PFSK-1 (cell line): ENCODE measurements around the gene ATG2B.

Source experiments
- FOXP2 ChIP-seq: optimal IDR thresholded peaks from 2 replicates; pipeline ENCODE3; 2011; ENCODE audit warnings: borderline replicate concordance, control low read depth, inconsistent platforms; ENCODE audit not compliant: insufficient read depth; ENCODE audit errors: extremely low read length, extremely low read depth
- POLR2AphosphoS5 ChIP-seq: IDR thresholded peaks from 2 replicates; pipeline ENCODE4 v1.6.1; 2012; ENCODE audit warnings: low read depth, mild to moderate bottlenecking, control low read depth, low read length, moderate library complexity
- SIN3A ChIP-seq: IDR thresholded peaks from 2 replicates; pipeline ENCODE4 v1.6.1; 2012; ENCODE audit warnings: mild to moderate bottlenecking, low read length, moderate library complexity, borderline replicate concordance; ENCODE audit not compliant: insufficient read depth
- TAF1 ChIP-seq: IDR thresholded peaks from 2 replicates; pipeline ENCODE4 v1.6.1; 2012; ENCODE audit warnings: low read length, control low read depth, borderline replicate concordance; ENCODE audit not compliant: insufficient read depth
- TF ChIP-seq, protein P1 (sequence below), 2 experiments: IDR thresholded peaks; 2 replicates each; pipeline versions ENCODE4 v1.6.1 to v1.8.0; 2011 to 2012; ENCODE audit warnings: low read depth in 2 of 2, low read length in 2 of 2, control low read depth in 1 of 2, inconsistent platforms in 1 of 2, mild to moderate bottlenecking in 1 of 2, moderate library complexity in 1 of 2; ENCODE audit not compliant: insufficient read depth in 1 of 2

Gene ATG2B

DNA sequence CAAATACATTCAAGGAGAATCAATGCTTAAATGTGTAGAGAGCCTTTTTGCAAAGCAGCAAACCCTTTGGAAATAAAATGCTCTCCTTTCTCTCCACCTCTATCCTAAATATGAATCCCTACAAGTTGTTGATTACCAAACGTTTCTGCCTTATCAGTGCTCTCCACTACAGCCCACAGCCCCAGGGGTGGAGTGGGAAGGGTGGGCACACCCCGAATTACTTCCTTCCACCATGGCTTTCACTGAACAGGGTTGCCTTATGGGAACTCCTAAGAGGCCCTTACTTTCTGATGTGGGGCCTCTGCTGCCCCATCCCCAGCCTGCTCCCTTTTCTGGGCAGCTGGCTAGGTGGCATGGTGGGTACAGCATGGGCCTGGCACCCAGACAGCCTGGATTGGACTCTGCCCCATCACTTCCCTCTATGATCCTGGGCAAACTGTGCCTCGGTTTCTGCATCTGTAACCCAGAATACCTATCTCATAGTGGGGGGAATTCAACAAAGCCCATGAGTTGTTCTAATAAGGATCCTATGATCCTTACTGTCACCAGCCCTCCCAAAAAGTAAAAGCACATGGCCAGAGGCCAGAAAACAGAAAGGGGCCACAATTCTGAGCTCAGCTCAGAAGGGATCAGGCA, 44.9 kb upstream of the ATG2B start:
- TF ChIP-seq POLR2AphosphoS5 (no peak), FOXP2 (no peak), TAF1 (no peak), SIN3A (no peak)
- TF ChIP-seq, protein P1, sequence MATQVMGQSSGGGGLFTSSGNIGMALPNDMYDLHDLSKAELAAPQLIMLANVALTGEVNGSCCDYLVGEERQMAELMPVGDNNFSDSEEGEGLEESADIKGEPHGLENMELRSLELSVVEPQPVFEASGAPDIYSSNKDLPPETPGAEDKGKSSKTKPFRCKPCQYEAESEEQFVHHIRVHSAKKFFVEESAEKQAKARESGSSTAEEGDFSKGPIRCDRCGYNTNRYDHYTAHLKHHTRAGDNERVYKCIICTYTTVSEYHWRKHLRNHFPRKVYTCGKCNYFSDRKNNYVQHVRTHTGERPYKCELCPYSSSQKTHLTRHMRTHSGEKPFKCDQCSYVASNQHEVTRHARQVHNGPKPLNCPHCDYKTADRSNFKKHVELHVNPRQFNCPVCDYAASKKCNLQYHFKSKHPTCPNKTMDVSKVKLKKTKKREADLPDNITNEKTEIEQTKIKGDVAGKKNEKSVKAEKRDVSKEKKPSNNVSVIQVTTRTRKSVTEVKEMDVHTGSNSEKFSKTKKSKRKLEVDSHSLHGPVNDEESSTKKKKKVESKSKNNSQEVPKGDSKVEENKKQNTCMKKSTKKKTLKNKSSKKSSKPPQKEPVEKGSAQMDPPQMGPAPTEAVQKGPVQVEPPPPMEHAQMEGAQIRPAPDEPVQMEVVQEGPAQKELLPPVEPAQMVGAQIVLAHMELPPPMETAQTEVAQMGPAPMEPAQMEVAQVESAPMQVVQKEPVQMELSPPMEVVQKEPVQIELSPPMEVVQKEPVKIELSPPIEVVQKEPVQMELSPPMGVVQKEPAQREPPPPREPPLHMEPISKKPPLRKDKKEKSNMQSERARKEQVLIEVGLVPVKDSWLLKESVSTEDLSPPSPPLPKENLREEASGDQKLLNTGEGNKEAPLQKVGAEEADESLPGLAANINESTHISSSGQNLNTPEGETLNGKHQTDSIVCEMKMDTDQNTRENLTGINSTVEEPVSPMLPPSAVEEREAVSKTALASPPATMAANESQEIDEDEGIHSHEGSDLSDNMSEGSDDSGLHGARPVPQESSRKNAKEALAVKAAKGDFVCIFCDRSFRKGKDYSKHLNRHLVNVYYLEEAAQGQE (IDR thresholded peaks at IDR 0.05; ENCODE audit: insufficient read depth in 1 of 2, low read depth in 2 of 2, low read length in 2 of 2) = no peak

DNA sequence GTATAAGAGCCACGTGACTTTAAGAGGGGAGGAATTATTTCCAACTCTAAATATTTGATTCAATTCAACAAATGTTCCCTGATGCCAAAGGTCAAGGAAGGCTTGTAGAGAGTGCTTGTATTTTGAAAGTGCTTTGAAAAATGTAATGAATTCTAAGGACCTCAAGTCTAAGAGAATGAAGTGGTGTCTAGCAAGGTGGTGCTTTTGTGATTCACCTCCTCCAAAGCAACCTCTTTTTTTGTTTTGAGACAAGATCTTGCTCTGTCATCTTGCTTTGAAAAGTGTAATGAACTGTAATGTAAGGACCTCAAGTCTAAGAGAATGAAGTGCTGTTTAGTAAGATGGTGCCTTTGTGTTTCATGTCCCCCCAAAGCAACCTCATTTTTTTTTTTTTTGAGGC, 42.5 kb upstream of the ATG2B start:
- TF ChIP-seq TAF1 (no peak), SIN3A (no peak), POLR2AphosphoS5 (no peak), FOXP2 (no peak)
- TF ChIP-seq, protein P1 (IDR thresholded peaks at IDR 0.05; ENCODE audit: insufficient read depth in 1 of 2, low read depth in 2 of 2, low read length in 2 of 2) = no peak

DNA sequence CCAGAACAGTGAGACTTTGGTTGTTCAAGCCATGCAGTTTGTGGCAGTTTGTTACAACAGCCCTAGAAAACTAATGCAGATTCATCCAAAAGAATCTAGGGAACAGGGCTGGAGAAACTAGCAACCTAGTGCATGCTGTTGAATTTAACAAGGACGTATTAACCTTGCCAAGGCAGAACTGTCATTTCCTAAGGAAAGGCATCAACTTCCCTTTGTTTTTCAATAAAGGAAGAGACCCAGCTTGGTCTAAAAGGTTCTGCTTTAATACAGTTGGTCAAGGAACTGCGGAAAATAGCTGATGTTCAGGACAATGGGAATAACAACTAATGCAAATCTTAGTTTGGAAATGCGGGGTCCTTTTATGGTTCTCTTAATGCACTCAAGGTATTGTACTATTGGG, 40.3 kb upstream of the ATG2B start:
- TF ChIP-seq, protein P1 (IDR thresholded peaks at IDR 0.05; ENCODE audit: insufficient read depth in 1 of 2, low read depth in 2 of 2, low read length in 2 of 2) = no peak
- TF ChIP-seq TAF1 (no peak), FOXP2 (no peak), POLR2AphosphoS5 (no peak), SIN3A (no peak)

DNA sequence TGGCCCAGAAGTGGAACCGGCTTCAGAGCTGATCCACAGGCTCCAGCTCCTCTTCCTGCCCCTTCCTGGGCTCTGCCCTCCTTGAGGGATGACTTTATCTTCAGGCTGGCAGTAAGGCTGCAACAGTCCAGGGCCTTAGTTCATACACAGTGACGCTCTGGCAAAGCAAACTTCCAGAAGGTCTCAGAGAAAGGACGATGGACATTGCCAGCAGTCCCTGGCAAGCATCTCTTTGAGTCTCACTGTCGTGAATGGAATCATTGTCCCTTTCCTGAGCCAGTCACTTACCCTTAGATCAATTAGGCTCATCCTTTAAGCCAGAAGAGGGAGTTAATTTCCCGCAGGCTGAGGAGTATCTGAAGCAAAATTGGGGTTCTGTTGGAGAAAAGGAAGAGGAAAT, 37.4 kb upstream of the ATG2B start:
- TF ChIP-seq POLR2AphosphoS5 (no peak), SIN3A (no peak), FOXP2 (no peak), TAF1 (no peak)
- TF ChIP-seq, protein P1 (IDR thresholded peaks at IDR 0.05; ENCODE audit: insufficient read depth in 1 of 2, low read depth in 2 of 2, low read length in 2 of 2) = no peak

DNA sequence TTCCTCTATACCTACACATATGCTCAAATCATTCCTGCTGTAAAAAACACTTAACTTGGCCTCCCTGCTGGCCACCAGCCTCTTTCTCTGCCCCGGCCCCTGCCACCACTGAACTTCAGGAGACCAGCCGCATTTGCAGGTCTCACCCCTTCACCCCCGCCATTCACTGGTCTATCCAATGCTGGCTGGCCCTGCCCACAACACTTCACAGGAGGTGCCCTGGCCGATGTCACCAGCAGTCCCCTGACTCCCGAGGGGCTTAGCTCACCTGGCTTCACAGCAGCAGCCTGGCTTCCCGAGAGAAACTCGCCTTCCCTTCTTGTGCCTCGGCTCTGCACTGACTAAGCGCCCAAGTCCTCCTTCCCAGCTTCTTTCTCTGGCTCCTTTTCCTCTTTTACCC, 36.3 kb upstream of the ATG2B start:
- TF ChIP-seq SIN3A (no peak), FOXP2 (no peak), TAF1 (no peak), POLR2AphosphoS5 (no peak)
- TF ChIP-seq, protein P1 (IDR thresholded peaks at IDR 0.05; ENCODE audit: insufficient read depth in 1 of 2, low read depth in 2 of 2, low read length in 2 of 2) = no peak
